ENCODE data around the gene DGCR6L.

GRCh38 chr22:20276468-20276867 lies 43.4 kb downstream of the DGCR6L start:
- TF ChIP-seq CTCF (IDR thresholded peaks at IDR 0.05) (no peak), EP300 (IDR thresholded peaks at IDR 0.05) (no peak), POLR2A (IDR thresholded peaks at IDR 0.05; ENCODE audit: low read length) (no peak), ZFP36 (IDR thresholded peaks at IDR 0.05; ENCODE audit: borderline replicate concordance, partially characterized antibody) (no peak), RFX5 (IDR thresholded peaks at IDR 0.05) (no peak), GATA3 (IDR thresholded peaks at IDR 0.05; ENCODE audit: borderline replicate concordance) (no peak), MAFK (IDR thresholded peaks at IDR 0.05; ENCODE audit: partially characterized antibody) (no peak)
